Activated naive CD4-positive, alpha-beta T cell treated with anti-CD3 and anti-CD28 coated beads, Interleukin-2, amount 10 ng/mL, durations not matched to agents 7 days and 5 days (primary cell): Measurements from ENCODE around the gene MYCBP2.

Source experiments
- CTCF ChIA-PET: fragments of 350-600 bp; sonication (Branson Sonifier 250); formaldehyde crosslinking; loops from one replicate; lab custom pipeline; 2021; ENCODE audit warnings: antibody characterized with exemption; lab: Charles Lee
- DNase-seq: peaks from one replicate; pipeline ENCODE4 v3.0.0-alpha.2; 2020
- H3K27ac Mint-ChIP-seq: one replicate; pipeline ENCODE4 v1.8.0; 2021; ENCODE audit warnings: mild to moderate bottlenecking, moderate library complexity, mixed read lengths
- H3K27me3 Mint-ChIP-seq: one replicate; pipeline ENCODE4 v1.8.0; 2021; ENCODE audit warnings: mild to moderate bottlenecking, mixed read lengths
- H3K36me3 Mint-ChIP-seq: one replicate; pipeline ENCODE4 v1.8.0; 2021; ENCODE audit warnings: mixed read lengths
- H3K4me1 Mint-ChIP-seq: one replicate; pipeline ENCODE4 v1.8.0; 2021; ENCODE audit warnings: mixed read lengths
- H3K4me3 Mint-ChIP-seq: one replicate; pipeline ENCODE4 v1.8.0; 2021; ENCODE audit warnings: mild to moderate bottlenecking, moderate library complexity, mixed read lengths
- H3K9me3 Mint-ChIP-seq: one replicate; pipeline ENCODE4 v1.8.0; 2021; ENCODE audit warnings: mixed read lengths

The MYCBP2 gene, protein sequence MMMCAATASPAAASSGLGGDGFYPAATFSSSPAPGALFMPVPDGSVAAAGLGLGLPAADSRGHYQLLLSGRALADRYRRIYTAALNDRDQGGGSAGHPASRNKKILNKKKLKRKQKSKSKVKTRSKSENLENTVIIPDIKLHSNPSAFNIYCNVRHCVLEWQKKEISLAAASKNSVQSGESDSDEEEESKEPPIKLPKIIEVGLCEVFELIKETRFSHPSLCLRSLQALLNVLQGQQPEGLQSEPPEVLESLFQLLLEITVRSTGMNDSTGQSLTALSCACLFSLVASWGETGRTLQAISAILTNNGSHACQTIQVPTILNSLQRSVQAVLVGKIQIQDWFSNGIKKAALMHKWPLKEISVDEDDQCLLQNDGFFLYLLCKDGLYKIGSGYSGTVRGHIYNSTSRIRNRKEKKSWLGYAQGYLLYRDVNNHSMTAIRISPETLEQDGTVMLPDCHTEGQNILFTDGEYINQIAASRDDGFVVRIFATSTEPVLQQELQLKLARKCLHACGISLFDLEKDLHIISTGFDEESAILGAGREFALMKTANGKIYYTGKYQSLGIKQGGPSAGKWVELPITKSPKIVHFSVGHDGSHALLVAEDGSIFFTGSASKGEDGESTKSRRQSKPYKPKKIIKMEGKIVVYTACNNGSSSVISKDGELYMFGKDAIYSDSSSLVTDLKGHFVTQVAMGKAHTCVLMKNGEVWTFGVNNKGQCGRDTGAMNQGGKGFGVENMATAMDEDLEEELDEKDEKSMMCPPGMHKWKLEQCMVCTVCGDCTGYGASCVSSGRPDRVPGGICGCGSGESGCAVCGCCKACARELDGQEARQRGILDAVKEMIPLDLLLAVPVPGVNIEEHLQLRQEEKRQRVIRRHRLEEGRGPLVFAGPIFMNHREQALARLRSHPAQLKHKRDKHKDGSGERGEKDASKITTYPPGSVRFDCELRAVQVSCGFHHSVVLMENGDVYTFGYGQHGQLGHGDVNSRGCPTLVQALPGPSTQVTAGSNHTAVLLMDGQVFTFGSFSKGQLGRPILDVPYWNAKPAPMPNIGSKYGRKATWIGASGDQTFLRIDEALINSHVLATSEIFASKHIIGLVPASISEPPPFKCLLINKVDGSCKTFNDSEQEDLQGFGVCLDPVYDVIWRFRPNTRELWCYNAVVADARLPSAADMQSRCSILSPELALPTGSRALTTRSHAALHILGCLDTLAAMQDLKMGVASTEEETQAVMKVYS (N-terminal part only)

GRCh38 chr13:77326905-77327604, at the start of gene MYCBP2:
Gene MYCBP2 (minus strand): TSS chr13:77327094. CDS start chr13:77326775, 319 bp downstream.
- CTCF ChIA-PET, result interaction anchor here (0.7 to 1.0 kb wide), 3 partner anchors 54 to 239 kb away, joined by 3 to 4 read pairs (median 3); no protein-coding TSS in a partner anchor
- peak; percentile 98 for DNase-seq
- Mint-ChIP-seq H3K9me3 (no peaks in the 10 kb centered on the region), H3K36me3 (peaks cover 21% of the 10 kb centered on the region), H3K27me3 (peaks cover 5% of the 10 kb centered on the region), H3K27ac (peak within 1 kb of the TSS; percentile 99), H3K4me1 (peaks cover 69% of the 10 kb centered on the region), H3K4me3 (peak within 1 kb of the TSS; percentile 96)

DNA sequence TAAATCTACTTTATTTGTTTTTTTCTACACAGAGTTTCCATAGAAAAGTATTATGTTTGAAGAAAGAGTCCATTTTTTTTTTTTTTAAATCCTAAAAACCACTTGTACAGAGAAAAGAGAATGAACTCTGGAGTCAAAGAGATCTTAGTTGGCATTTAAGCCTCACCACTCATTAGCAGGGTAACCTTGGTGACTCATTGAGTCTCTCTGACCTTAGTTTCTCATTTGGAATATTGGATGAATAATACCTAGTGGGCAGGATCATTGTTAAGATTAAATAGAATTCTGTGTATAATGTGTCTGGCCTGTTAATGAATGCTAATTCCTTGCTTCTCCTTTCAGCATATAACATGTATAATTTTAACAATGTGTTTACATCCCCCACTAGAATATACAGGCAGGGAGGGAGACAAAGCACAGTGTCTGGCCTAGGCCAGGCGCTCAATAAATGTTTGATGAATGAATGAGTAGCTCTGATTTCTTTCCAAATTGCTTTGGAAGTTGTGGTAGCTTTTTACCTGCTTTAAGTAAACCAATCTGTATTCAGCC, 48.7 kb upstream of the MYCBP2 start:
- H3K9me3 Mint-ChIP-seq, result no peaks in the 10 kb centered on the region
- no peaks in the 10 kb centered on the region for H3K36me3 Mint-ChIP-seq
- no peak overlapping the region for H3K27ac Mint-ChIP-seq
- CTCF ChIA-PET, result no interaction called here
- no peaks in the 10 kb centered on the region for H3K27me3 Mint-ChIP-seq
- H3K4me1 Mint-ChIP-seq, result no peaks in the 10 kb centered on the region
- DNase-seq, result no peak
- no peak overlapping the region for H3K4me3 Mint-ChIP-seq

- Mint-ChIP-seq H3K4me1 (no peaks in the 10 kb centered on the region), H3K27me3 (no peaks in the 10 kb centered on the region), H3K27ac (no peak overlapping the region), H3K4me3 (no peak overlapping the region), H3K9me3 (no peaks in the 10 kb centered on the region), H3K36me3 (no peaks in the 10 kb centered on the region)
- DNase-seq, result no peak
- CTCF ChIA-PET, result no interaction called here
These were observed 47.9 kb upstream of the MYCBP2 start for GRCh38 chr13:77374786-77375185.

- no peak overlapping the region for H3K4me3 Mint-ChIP-seq
- H3K4me1 Mint-ChIP-seq, result no peaks in the 10 kb centered on the region
- H3K9me3 Mint-ChIP-seq, result no peaks in the 10 kb centered on the region
- CTCF ChIA-PET, result no interaction called here
- no peaks in the 10 kb centered on the region for H3K27me3 Mint-ChIP-seq
- no peaks in the 10 kb centered on the region for H3K36me3 Mint-ChIP-seq
- H3K27ac Mint-ChIP-seq, result no peak overlapping the region
- no peak for DNase-seq
These were observed 47.4 kb upstream of the MYCBP2 start for GRCh38 chr13:77374339-77374738.

- Mint-ChIP-seq H3K9me3 (no peaks in the 10 kb centered on the region), H3K4me3 (no peak overlapping the region), H3K4me1 (no peaks in the 10 kb centered on the region), H3K27ac (no peak overlapping the region), H3K27me3 (peaks cover under 1% of the 10 kb centered on the region), H3K36me3 (no peaks in the 10 kb centered on the region)
- CTCF ChIA-PET, result no interaction called here
- no peak for DNase-seq
These were observed 46.6 kb upstream of the MYCBP2 start for GRCh38 chr13:77373502-77373901.

- Mint-ChIP-seq H3K4me3 (no peak overlapping the region), H3K4me1 (no peaks in the 10 kb centered on the region), H3K36me3 (no peaks in the 10 kb centered on the region), H3K27me3 (peaks cover 6% of the 10 kb centered on the region), H3K9me3 (no peaks in the 10 kb centered on the region), H3K27ac (no peak overlapping the region)
- CTCF ChIA-PET, result no interaction called here
- no peak for DNase-seq
These were observed 45.4 kb upstream of the MYCBP2 start for GRCh38 chr13:77372275-77372674.

DNA sequence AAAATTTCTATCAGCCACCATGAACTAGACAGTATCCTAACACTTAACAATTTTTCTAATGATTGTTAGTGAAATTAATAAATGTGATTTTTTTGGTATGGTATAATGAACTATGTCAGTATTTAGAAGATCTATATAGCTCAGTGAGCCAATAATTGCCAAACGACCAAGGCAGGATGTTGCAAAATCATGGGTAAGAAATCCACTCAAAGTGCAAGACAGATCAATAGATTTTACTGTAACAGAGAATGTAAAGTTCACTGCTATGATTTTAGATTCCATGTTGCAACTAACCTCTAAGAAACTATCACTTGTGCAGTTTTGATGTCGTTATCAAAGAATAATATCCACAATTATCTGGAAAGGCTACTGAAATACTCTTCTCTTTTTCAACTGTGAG, 44.0 kb upstream of the MYCBP2 start:
- Mint-ChIP-seq H3K4me3 (no peak overlapping the region), H3K9me3 (no peaks in the 10 kb centered on the region), H3K27ac (no peak overlapping the region), H3K4me1 (no peaks in the 10 kb centered on the region), H3K27me3 (peaks cover 6% of the 10 kb centered on the region), H3K36me3 (no peaks in the 10 kb centered on the region)
- CTCF ChIA-PET, result no interaction called here
- no peak for DNase-seq

- CTCF ChIA-PET, result no interaction called here
- Mint-ChIP-seq H3K9me3 (no peaks in the 10 kb centered on the region), H3K4me1 (no peaks in the 10 kb centered on the region), H3K4me3 (no peak overlapping the region), H3K27me3 (peaks cover 5% of the 10 kb centered on the region), H3K27ac (no peak overlapping the region), H3K36me3 (no peaks in the 10 kb centered on the region)
- DNase-seq, result no peak
These were observed 35.3 kb upstream of the MYCBP2 start for GRCh38 chr13:77362166-77362565.

- Mint-ChIP-seq H3K36me3 (no peaks in the 10 kb centered on the region), H3K4me1 (no peaks in the 10 kb centered on the region), H3K9me3 (no peaks in the 10 kb centered on the region), H3K27ac (no peak overlapping the region), H3K4me3 (no peak overlapping the region), H3K27me3 (peaks cover 8% of the 10 kb centered on the region)
- no peak for DNase-seq
- CTCF ChIA-PET, result no interaction called here
These were observed 33.3 kb upstream of the MYCBP2 start for GRCh38 chr13:77360032-77360685.

DNA sequence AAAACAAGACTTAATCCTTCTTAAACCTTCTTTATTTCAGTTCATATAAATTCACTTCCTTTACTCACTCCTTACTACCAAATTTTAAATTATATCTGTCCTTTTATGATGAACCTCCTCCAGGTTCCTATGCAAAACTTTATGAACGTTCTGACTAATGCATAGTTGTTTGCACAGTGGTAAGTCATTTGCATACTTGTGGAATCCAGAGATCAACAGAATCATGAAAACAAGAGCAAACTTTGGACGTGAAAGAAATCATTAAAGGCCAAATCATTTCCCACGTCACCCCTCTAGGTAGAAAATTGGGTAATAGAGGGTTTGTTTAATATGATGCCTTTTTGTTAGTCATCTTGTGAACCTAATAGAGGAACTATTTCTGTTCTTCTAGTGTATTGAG, 32.3 kb upstream of the MYCBP2 start:
- Mint-ChIP-seq H3K27ac (no peak overlapping the region), H3K36me3 (no peaks in the 10 kb centered on the region), H3K4me3 (no peak overlapping the region), H3K4me1 (peaks cover 1% of the 10 kb centered on the region), H3K27me3 (peaks cover 8% of the 10 kb centered on the region), H3K9me3 (no peaks in the 10 kb centered on the region)
- no peak for DNase-seq
- CTCF ChIA-PET, result no interaction called here

- peaks cover 8% of the 10 kb centered on the region for H3K4me1 Mint-ChIP-seq
- H3K4me3 Mint-ChIP-seq, result no peak overlapping the region
- CTCF ChIA-PET, result no interaction called here
- H3K9me3 Mint-ChIP-seq, result no peaks in the 10 kb centered on the region
- no peaks in the 10 kb centered on the region for H3K36me3 Mint-ChIP-seq
- no peak for DNase-seq
- no peak overlapping the region for H3K27ac Mint-ChIP-seq
- peaks cover 8% of the 10 kb centered on the region for H3K27me3 Mint-ChIP-seq
These were observed 31.1 kb upstream of the MYCBP2 start for GRCh38 chr13:77358001-77358400.

GRCh38 chr13:77356155-77356554, 29.3 kb upstream of the MYCBP2 start:
- H3K4me1 Mint-ChIP-seq, result peaks cover 8% of the 10 kb centered on the region
- H3K4me3 Mint-ChIP-seq, result no peak overlapping the region
- DNase-seq, result no peak
- H3K27ac Mint-ChIP-seq, result no peak overlapping the region
- CTCF ChIA-PET, result no interaction called here
- peaks cover 8% of the 10 kb centered on the region for H3K27me3 Mint-ChIP-seq
- H3K9me3 Mint-ChIP-seq, result no peaks in the 10 kb centered on the region
- no peaks in the 10 kb centered on the region for H3K36me3 Mint-ChIP-seq

DNA sequence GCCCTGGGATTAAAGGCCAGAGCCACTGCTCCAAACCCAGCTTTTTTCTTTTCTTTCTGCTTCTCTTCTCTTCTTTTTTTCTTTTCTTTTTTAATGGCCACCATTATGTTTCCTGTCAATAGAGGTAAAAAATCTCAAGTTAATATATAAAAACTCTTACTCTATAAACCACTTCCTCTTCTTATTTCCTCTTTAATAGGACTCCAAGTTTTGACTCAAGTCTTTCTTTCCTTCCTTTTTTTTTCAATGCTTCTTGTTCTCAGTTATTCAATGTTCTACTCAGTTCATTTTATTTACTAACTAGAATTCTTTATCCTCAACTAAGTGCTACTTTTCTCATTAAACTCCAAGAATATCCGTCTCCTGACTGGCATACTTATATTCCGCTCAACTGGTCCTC, 27.1 kb upstream of the MYCBP2 start:
- peaks cover 2% of the 10 kb centered on the region for H3K9me3 Mint-ChIP-seq
- peaks cover 8% of the 10 kb centered on the region for H3K4me1 Mint-ChIP-seq
- peaks cover 9% of the 10 kb centered on the region for H3K27me3 Mint-ChIP-seq
- peak overlapping the region; percentile 19 for H3K27ac Mint-ChIP-seq
- no peak overlapping the region for H3K4me3 Mint-ChIP-seq
- no peak for DNase-seq
- H3K36me3 Mint-ChIP-seq, result no peaks in the 10 kb centered on the region
- CTCF ChIA-PET, result no interaction called here
